ENCODE data around the gene FAM47B.

Gene FAM47B

DNA sequence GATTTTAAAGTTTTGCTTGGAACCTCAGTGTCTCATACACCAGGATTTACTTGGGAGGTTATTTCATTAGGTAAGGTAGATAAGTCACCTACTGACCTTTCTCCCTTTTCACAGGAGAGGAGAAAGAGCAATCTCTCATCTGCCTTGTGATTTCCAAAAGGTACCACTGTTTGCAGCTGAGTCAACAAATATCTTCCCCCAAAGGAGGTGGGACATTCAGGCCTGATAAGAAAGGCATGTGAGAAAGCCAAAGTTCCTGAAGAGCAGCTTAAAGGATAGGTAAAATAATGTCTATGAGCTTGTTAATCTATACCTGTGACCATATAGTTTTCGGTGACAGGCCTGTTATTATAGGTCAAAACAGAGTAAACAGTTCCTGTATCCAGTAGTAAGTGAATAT is 45.0 kb downstream of the FAM47B start:
- Mint-ChIP-seq H3K27ac (no peak overlapping the region), H3K36me3 (ENCODE audit: low read depth) (no peaks in the 10 kb centered on the region), H3K27me3 (no peaks in the 10 kb centered on the region), H3K4me3 (no peak overlapping the region), H3K4me1 (ENCODE audit: low read depth) (no peaks in the 10 kb centered on the region), H3K9me3 (no peaks in the 10 kb centered on the region)

Measured in stimulated activated naive CD8-positive, alpha-beta T cell treated with anti-CD3 and anti-CD28 coated beads, Interleukin-15, Interleukin-2, amounts not matched to agents 100 ng/mL and 50 ng/mL, for 24 hours (primary cell).